T-helper 9 cell (primary cell): ENCODE results near the gene ETDC.
A peak's percentile ranks its signal among the peaks of the same experiment; 100 is the strongest.
"Not testable (repeated sequence)": the region's sequence is repeated elsewhere in the genome, so short reads cannot be mapped to it uniquely, and the experiment has no call there.

Experiments used
- DNase-seq: peaks from one replicate; pipeline ENCODE4 v3.0.0-alpha.2; 2020
- total RNA-seq, 2 donors: gene quantifications; one replicate each; lab custom pipeline; 2026; lab: John Stamatoyannopoulos, UW

Gene ETDC
- total RNA-seq, result 0 reads per million in 2 donors

DNA sequence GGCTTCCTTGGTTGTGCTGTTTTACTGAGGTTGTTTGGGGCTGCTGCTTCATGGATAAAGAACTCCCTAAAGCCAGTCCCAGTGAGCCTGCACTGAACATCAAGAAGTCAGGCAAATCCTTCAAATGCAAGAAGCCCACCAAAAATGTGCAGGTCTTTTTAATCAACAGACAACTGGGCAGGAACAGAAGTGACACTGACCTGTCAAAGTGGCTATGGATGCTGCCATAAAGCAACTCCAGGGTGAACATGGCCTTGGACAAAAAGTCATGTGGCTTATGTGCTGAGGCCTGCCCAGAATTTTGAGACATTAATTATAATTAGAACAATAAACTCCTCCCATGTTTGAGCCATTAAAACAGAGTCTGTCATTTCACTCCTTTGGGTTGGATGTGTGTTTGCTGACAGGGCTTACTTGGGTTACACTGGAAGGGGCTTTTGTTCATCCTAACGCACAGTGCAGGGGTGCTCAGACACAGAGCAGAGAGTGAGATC, at the start of gene ETDC:
ETDC (plus strand) TSS at position 51 of the 494 bp plus-strand sequence; CDS start at position 51, 0 bp downstream.
- DNase-seq, result no peak

GRCh38 chrX:135260976-135261375, 48.3 kb upstream of the ETDC start:
- not testable (repeated sequence) for DNase-seq

DNA sequence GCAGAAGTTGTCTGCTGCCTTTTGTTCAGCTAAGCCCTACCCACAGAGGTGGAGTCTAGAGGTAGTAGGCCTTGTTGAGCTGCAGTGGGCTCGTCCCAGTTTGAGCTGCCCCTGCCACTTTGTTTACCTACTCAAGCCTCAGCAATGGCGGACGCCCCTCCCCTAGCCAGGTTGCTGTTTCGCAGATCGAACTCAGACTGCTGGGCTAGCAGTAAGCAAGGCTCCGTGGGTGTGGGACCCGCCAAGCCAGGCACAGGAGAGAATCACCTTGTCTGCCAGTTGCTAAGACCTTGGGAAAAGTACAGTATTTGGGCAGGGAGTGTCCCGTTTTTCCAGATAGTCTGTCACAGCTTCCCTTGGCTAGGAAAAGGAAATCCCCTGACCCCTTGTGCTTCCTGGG, 45.9 kb upstream of the ETDC start:
- DNase-seq, result not testable (repeated sequence)

GRCh38 chrX:135264206-135264605, 45.1 kb upstream of the ETDC start:
- no peak for DNase-seq

DNA sequence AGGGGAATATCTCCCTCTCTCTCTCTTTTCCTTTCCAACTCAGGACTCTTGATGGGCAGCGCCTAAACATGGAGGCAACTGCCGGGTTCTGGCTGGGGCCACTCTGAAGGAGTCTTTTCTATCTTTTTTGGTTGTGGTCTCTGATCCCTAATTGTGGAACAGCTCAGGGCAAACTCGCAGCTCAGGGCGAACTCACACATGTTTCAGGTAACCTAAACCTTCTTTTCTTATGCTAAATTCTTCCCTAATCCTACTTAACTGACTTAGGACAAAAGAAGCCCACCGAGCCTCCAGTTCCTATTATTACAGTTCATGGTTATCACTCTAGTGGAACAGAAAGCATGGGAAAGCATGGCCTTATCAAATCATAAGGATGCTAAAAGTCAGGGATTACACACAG, 36.1 kb upstream of the ETDC start:
- DNase-seq, result no peak

GRCh38 chrX:135275973-135276372, 33.3 kb upstream of the ETDC start:
- DNase-seq, result no peak

GRCh38 chrX:135287266-135287823, 21.9 kb upstream of the ETDC start:
- DNase-seq, result no peak

GRCh38 chrX:135295238-135295943, 13.9 kb upstream of the ETDC start:
- peak; percentile 42 for DNase-seq

DNA sequence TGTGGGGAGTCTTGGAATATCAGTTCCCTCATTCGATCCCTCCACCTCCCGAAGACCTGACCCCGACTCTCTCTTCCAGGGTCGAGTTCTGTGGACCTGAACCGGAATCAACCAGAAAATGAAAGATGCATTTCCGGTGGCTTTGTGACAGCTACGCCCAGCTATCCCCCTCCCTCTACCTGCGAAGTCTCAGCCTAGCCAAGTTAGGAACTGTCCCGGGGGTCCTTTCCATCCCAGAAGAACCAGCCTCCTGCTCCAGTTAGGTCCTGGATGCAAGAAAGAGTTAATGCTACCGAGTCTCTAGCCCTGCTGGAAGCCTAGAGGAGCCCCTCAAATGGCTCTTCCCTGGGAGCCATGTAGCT, 13.4 kb upstream of the ETDC start:
- no peak for DNase-seq

GRCh38 chrX:135302269-135302873, 6.9 kb upstream of the ETDC start:
- DNase-seq, result no peak

GRCh38 chrX:135304741-135305140, 4.5 kb upstream of the ETDC start:
- DNase-seq, result no peak

DNA sequence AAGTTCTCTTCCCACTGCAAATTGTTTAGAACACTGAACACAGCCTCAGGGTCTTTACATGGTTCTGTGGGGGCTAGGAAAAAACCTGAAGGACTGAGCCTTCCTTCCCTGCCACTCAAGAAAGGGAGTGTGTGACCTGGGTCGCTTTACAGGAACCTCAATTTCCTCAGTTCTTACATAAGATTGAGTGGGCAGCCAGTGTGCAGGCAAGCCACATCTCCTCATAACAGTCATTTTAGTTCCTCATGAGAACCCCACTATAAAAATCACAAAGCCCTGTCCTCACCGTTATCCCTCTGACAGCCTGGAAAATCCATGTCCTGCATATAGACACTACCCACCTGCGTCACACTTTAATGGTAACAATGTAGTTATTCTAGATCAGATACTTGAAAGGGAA, 2.1 kb upstream of the ETDC start:
- no peak for DNase-seq

DNA sequence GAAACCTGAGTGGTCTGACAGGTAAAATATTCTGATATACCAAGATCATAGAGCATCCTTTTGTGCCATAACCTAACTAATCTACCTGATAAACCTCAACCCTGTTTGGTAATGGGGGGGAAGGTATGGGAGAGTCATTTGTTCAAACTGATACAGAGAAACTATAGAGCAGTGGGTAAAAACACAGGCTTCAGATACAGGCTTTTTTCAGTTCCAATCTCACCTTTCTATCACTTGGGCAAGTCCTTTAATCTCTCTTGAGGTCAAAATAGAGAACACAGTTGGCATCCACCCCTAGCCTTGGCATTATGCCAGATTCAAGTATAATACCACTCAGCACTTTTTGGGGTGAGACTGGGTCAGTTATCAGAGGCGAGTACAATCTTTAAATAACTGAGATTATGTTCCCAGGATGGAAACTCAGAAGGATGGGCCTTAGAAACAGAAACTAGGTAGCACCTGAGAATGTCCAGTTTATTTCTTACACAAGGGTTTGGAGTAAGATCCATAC, 880 bp upstream of the ETDC start:
- DNase-seq, result no peak

GRCh38 chrX:135315864-135316263, 6.6 kb downstream of the ETDC start:
- DNase-seq, result no peak

GRCh38 chrX:135324463-135324862, 15.2 kb downstream of the ETDC start:
- DNase-seq, result no peak

- not testable (repeated sequence) for DNase-seq
Observed at GRCh38 chrX:135325036-135325818, 15.9 kb downstream of the ETDC start.

DNA sequence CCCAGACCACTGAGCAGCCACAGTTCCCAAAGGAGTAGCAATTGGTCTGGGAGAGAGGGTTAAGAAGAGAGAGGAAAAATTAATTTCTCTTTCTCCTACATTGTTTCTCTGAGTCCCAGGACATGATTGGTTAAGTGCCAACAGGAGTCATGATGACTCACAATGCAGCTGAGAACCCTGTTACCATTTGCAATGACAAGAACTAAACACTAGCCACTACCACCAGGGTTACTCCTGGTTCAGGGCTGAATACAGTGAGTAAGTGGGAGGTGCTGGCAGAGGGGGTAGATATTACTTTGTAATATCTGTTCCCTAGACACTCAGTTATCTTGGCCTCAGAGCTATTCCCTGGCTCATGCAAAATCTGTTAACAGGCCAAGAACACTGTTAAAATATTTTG, 18.0 kb downstream of the ETDC start:
- DNase-seq, result no peak

DNA sequence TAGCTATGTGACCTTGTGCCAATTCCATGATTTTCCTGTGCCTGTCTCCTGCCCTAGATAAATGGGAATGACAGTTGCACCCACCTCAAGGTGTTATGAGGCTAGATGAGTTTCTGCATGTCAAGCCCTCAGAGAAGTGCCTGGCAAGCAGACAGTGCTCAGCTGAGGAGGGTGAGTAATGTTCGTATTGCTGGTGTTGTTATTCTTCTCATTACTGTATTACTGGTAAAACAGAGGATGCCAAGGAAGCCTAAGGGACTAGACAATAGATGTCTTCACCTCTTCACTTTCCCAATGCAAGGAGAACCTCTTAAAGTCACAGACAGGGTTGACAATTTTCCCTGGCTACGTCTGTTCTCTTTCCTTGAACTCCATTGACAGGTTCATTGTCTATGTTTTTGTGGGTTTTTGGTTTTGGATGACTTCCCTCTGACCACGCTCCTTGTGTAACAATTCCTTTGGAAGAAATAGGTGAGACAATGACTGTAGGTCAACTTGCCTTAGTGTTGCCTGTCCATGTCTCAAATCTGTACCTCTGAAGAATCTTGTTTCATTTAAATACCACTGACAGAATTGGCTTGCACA, 19.2 kb downstream of the ETDC start:
- DNase-seq, result no peak

- no peak for DNase-seq
Observed at GRCh38 chrX:135330706-135331105, 21.4 kb downstream of the ETDC start.

DNA sequence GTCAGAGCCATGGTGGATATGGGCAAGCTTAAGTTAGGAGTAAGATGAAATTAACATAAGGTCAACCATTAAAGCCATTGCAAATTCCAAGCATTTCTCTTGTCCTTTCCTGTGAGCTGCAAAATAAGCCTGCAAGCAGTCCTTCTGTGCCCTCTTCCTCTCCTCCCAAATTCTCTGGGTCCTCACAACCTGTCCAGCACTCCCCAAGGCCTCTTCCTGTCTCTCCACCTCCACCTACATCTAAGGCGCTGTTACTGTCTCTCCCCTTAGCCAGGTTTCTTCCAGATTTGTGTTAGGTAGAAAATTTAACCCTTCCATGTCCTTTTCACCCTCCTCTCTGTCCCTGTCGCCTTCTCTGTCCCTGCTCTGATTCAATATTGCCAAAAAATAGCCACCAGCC, 22.2 kb downstream of the ETDC start:
- DNase-seq, result no peak

DNA sequence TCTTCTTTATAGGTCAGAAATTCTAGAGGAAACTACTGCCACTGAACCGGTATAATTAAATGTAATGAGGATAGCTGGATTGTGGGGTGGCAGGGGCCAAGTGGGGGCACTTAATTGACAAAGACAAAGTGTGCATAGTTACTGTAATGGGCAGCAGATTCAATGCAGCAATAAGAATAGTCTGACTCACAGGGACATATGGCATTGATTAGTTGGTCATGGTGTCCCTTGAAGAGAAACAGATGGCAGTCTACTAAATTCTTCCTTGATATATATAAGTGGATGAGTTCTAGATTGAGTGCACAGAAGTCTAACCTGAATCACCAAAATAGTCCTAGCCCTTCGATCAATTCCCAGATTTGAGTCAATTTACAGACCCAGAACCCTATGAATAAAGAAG, 31.6 kb downstream of the ETDC start:
- no peak for DNase-seq

DNA sequence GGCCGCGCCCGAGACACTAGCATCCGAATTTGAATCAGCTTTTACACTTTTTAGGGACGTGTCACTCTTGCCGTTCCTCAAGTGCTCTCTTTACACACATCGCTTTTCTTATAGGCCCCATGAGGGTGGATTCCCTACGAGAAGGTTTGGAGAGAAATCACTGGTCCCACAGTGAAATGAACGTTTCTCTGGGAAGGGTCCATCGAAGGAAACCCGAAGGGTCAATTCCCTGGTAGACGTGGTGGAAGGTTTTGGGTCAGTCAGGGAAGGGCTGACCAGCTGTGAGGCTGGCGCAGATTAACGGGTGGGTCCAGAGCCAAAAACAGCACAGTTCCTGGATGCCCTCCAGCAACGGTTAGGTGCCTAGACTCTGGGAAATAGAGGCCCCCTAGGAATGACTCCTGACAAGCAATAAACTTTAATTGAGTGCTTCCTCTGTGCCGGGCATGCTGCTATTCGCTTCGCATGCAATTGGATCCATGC, 35.9 kb downstream of the ETDC start:
- no peak for DNase-seq

GRCh38 chrX:135346975-135347374, 37.7 kb downstream of the ETDC start:
- no peak for DNase-seq
